Left cardiac atrium (tissue), 4 donors: ENCODE measurements around the gene NDUFA12. TPM values are rescaled to one million over a fixed set of nuclear protein-coding genes. Genes with fewer than 3 reads are reported as not detected.
"Not testable (repeated sequence)": the region's sequence is repeated elsewhere in the genome, so short reads cannot be mapped to it uniquely, and the experiment has no call there.

Experiments
- ATAC-seq, 2 donors: fragments of 200-7000 bp; cut with Tn5 transposase; one replicate each; pipeline ENCODE4 v1.9.1; 2020; ENCODE audit warnings: mild to moderate bottlenecking in 2 of 2, moderate library complexity in 2 of 2
- DNase-seq: peaks from one replicate; pipeline ENCODE4 v3.0.0-alpha.2; 2020
- intact Hi-C, 2 donors: fragments of 100-400 bp; cut with DNase I; formaldehyde crosslinking; loops; one replicate each; pipeline versions ENCODE4 v1.14.1 to v1.15.1; 2022 to 2023
- total RNA-seq, 2 donors: library from RNA; stranded (reverse); fragmentation: NEBNext Ultra II Directional; extraction: Animal tissue kit (Norgen Biotek cat#: 25700); gene quantifications; one replicate each; pipeline ENCODE4 v1.2.1, GENCODE V29; 2021
- donor health status: DM: no; HTN: yes; CAD: no.
- donor health status: DM: no; HTN: yes; CAD: no; lungs with severe emphysema.
- donor health status: DM: yes; HTN: yes; CAD: no.
- donor health status: Dilated cardiomyopathy.

The NDUFA12 gene
- total RNA-seq, 2 donors from 2014 or later: 279 to 369 TPM

DNA sequence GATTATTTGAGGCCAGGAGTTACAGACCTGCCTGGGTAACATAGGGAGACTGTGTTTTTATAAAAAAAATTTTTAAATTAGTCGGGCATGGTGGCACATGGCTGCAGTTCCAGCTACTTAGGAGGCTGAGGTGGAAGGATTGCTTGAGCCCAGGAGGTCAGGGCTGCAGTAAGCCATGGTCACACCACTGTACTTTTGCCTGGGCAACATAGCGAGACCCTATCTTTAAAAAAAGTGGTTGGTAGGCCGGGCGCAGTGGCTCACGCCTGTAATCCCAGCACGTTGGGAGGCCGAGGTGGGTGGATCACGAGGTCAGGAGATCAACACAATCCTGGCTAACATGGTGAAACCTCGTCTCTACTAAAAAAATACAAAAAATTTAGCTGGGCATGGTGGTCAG is 18.4 kb downstream of the NDUFA12 start:
- intact Hi-C loops: loop anchor here in 1 of 2 donors (10.0 kb wide), 1 partner anchor 440 kb away; no protein-coding TSS in a partner anchor
- not testable (repeated sequence) for ATAC-seq

DNA sequence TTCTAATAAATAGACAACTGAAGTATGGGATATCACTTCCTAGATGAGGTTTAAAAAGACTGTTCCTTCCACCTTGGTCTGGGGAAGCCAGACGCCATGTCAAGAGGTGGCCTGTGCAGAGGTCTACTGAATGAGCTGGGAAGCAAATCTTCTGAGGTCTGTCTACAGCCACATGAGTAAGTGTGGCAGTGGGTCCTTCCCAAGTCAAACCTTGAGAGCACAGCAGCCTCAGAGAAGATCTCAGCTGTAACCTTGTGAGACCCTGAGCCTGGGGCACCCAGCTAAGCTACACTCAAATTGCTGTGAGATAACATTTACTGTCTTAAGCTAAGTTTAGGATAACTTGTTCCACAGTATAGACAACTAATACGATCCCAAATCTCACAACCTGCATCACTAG is 20.2 kb downstream of the NDUFA12 start:
- ATAC-seq (no peak), DNase-seq (no peak)
- intact Hi-C loops: loop anchor here in 1 of 2 donors (10.0 kb wide), 1 partner anchor 439 kb away; no protein-coding TSS in a partner anchor

More for the DNA sequence above, 18.4 kb downstream of the NDUFA12 start:
- DNase-seq: not testable (repeated sequence)

GRCh38 chr12:94982456-94982855 is 21.0 kb downstream of the NDUFA12 start:
- DNase-seq (no peak), ATAC-seq (no peak)
- intact Hi-C loops: loop anchor here in 1 of 2 donors (10.0 kb wide), 1 partner anchor 438 kb away; no protein-coding TSS in a partner anchor

- no peak for ATAC-seq
- no peak for DNase-seq
- intact Hi-C loops: loop anchor here in 1 of 2 donors (10.0 kb wide), 1 partner anchor 436 kb away; no protein-coding TSS in a partner anchor
Observed at GRCh38 chr12:94980577-94980976, 22.9 kb downstream of the NDUFA12 start.

GRCh38 chr12:94979941-94980340 is 23.6 kb downstream of the NDUFA12 start:
- ATAC-seq: no peak
- intact Hi-C loops: loop anchor here in 1 of 2 donors (10.0 kb wide), 1 partner anchor 435 kb away; no protein-coding TSS in a partner anchor

GRCh38 chr12:94977766-94978468 is 25.6 kb downstream of the NDUFA12 start:
- DNase-seq (no peak), ATAC-seq (peak; percentile 42 to 60)
- intact Hi-C loops: no loop called here

More at GRCh38 chr12:94979941-94980340, 23.6 kb downstream of the NDUFA12 start:
- DNase-seq: no peak

DNA sequence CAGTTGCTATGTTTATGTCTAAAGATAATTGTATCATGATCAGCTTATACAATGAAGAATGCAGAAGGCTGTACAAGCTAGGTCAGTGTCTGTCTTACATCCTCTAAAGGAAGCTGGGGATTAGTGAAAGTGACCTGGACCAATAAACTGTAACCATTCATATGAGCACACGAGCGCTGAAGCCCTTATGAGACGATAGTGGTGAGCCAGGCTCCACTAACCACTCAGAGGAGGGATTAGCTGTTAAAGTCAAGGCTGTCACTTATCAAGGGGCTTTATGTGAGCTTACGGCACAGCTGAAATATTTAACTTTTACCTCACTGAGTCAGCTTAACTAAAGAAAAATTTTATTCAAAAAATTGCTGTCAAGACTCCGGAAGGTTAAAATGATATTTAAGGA is 30.3 kb downstream of the NDUFA12 start:
- intact Hi-C loops: no loop called here
- DNase-seq (no peak), ATAC-seq (peak; percentile 80 to 90)

GRCh38 chr12:94972795-94973194 is 30.7 kb downstream of the NDUFA12 start:
- intact Hi-C loops: no loop called here
- DNase-seq: no peak
- no peak for ATAC-seq

DNA sequence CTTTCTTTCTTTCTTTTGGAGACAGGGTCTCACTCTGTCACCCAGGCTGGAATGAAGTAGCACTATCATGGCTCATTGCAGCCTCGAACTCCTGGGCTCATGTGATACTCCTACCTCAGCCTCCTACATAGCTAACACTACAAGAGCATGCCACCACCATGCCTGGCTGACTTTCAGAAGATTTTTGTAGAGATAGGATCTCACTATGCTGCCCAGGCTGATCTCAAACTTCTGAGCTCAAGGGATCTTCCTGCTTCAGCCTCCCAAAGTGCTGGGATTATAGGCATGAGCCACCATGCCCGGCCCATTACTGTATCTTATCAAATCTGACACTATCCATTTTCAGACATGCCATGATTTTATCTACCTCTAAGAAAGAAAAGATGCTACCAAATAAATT is 31.6 kb downstream of the NDUFA12 start:
- DNase-seq (no peak), ATAC-seq (no peak)
- intact Hi-C loops: no loop called here

DNA sequence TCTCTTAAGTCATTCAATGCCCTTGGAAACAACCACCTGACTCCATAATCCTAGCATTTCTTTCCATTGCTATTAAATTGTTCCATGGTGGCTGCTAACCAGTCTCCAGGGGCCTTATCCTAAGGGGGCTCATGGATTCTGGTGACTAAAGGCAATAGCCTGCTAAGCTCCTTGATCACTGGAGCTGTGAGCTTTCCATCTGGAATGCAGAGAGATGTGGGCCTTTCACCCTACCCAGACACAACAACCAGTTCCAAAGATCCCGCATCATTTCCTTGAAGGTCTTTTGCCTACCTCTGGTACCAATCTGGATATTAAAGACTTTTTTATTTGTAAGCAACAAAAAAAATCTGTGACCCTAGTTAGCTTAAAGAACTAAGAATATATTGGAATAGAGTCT is 32.9 kb downstream of the NDUFA12 start:
- ATAC-seq (no peak), DNase-seq (no peak)
- intact Hi-C loops: no loop called here

DNA sequence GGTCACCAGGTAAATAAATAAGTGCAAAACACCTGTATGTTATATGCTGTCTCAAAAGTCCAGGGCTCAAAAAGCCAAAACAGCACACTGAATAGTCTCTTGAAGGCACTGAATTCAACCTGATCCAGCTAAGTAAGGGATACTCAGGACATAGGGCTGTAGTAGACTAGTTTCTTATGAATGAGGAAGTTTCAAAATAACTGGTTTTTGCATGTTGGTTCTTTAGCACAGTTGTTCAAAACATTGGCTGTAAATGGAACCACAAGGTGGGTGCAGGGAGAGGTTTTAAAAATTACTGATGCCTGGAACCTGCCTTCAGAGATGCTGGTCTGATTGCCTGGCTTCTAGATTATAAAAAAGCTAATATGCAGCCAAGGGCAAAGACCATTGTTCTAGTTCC is 34.1 kb downstream of the NDUFA12 start:
- DNase-seq: no peak
- intact Hi-C loops: no loop called here
- ATAC-seq: no peak

DNA sequence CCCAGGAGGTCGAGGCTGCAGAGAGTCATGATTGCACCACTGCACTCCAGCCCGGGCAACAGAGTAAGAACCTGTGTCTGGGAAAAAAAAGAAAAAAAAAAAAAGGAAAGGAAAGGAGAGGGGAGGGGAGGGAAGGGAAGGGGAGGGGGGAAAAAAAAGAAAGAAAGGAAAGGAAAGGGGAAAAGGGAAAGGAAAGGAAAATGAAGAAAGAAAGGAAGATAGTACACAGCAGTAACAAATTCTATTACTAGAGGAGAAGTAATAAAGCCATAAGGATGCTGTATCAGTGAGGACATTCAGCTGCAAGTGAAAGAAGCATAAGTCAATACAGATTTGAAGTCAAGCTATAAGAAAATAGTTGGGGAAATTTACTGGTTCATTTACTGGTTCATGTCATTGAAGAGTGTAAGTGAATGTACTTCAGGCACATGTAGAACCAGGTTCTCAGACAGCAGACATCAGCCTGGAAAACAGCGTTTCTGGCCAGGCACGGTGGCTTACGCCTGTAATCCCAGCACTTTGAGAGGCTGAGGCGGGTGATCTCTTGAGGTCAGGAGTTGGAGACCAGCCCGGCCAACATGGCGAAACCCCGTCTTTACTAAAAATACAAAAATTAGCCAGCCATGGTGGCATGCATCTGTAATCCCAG is 37.4 kb downstream of the NDUFA12 start:
- intact Hi-C loops: no loop called here
- ATAC-seq: no peak

GRCh38 chr12:94963649-94964048 is 39.8 kb downstream of the NDUFA12 start:
- no peak for DNase-seq
- intact Hi-C loops: no loop called here
- no peak for ATAC-seq

More for the DNA sequence above, 37.4 kb downstream of the NDUFA12 start:
- no peak for DNase-seq

DNA sequence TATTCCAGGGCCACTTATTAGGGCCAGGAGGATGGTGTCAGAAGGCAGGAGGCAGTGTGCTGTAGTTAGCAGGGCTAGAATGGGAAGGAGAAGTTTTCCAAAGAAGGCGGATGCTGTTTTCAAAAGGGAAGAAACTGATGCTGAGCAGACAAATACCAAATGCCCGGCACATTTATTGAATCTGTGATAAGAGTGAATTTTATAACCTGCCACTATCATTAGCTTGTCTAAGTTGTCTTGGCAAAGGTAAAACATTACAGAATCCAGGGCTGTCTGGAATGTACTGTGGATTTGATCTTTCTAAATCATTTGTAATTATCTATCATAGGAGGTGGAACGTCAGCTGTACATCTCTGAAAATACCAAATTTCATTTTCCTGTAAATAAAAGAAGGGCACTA is 40.8 kb downstream of the NDUFA12 start:
- DNase-seq: no peak
- no peak for ATAC-seq
- intact Hi-C loops: no loop called here

GRCh38 chr12:94961911-94962310 is 41.6 kb downstream of the NDUFA12 start:
- ATAC-seq (no peak), DNase-seq (no peak)
- intact Hi-C loops: no loop called here

DNA sequence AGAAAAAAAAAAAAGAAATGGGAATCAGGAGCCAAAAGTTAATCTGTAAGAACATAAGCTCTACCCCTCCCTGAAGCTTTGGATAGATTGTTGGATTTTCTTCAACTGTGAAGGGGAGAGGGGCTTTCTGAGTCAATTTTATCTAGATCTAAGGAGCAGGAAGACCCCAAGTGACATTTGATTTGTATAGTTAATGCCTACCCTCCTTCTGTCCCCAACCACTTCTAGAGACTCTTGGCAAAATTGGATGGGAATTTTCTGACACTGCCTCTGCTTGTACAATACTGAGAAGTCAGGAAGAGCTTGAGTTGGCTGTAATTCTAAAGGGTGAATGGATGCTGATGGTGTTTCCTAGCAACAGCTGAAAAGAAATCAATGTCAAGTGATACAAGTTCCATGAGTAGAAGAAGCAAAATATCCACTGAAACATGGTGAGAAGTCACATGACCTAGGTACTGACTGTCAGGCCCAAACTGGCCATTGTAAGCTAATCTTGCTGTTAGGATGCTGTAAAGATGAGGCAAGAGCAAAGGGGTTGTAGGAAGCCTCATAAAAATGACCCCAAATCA is 42.2 kb downstream of the NDUFA12 start:
- intact Hi-C loops: no loop called here
- DNase-seq (no peak), ATAC-seq (no peak)

GRCh38 chr12:94957006-94957405 is 46.5 kb downstream of the NDUFA12 start:
- no peak for DNase-seq
- intact Hi-C loops: no loop called here

GRCh38 chr12:94954948-94955592 is 48.4 kb downstream of the NDUFA12 start:
- DNase-seq (no peak), ATAC-seq (no peak)
- intact Hi-C loops: no loop called here

More at GRCh38 chr12:94957006-94957405, 46.5 kb downstream of the NDUFA12 start:
- ATAC-seq: no peak

DNA sequence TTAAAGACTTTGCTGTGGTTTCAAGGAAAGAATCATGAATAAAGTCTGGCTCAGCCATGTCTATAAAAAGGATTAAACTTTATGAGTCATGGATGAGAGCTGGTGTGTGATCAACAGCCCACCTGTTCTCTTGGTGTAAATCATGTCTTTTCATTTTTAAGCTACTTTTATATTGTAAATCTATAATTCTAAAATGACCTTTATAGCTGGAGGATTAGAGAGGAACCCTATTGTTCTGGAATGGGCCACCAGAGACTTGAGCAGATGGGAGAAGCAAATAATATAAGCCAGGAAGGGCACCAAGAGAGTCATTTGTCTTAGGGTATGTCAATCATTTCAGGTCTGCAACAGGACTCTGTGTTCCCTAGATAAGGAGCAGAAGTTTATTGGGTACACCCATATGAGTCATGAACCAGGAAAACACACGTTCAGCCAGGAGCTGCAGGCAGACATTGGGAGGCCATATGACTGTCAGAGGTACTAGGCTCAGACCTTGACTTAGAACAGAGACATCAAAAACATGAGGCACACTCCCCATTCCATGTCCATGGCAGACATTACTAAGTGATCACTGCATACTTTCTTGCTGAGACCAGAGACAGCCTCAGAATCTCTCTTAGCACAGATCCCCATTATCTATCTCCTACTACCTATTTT is 49.3 kb downstream of the NDUFA12 start:
- DNase-seq (no peak), ATAC-seq (peak; percentile 19 to 95)
- intact Hi-C loops: no loop called here
